GM21717 (cell line): ENCODE measurements around the gene MPRIP.
"Not testable (repeated sequence)": the region's sequence is repeated elsewhere in the genome, so short reads cannot be mapped to it uniquely, and the experiment has no call there.

Experiments
- ATAC-seq: cut with Tn5 transposase; IDR thresholded peaks from one replicate; pipeline ENCODE4 v1.9.1; 2021; ENCODE audit warnings: mild to moderate bottlenecking, moderate library complexity; ENCODE audit not compliant: unreplicated experiment

The MPRIP gene

DNA sequence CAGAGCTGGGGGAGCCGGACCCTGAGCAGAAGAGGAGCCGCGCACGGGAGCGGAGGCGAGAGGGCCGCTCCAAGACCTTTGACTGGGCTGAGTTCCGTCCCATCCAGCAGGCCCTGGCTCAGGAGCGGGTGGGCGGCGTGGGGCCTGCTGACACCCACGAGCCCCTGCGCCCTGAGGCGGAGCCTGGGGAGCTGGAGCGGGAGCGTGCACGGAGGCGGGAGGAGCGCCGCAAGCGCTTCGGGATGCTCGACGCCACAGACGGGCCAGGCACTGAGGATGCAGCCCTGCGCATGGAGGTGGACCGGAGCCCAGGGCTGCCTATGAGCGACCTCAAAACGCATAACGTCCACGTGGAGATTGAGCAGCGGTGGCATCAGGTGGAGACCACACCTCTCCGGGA, 116.2 kb downstream of the MPRIP start:
- ATAC-seq, result not testable (repeated sequence)

- ATAC-seq, result no peak
Measured at GRCh38 chr17:17159571-17159970, 117.3 kb downstream of the MPRIP start.

- no peak for ATAC-seq
Measured at GRCh38 chr17:17161121-17161520, 118.9 kb downstream of the MPRIP start.

DNA sequence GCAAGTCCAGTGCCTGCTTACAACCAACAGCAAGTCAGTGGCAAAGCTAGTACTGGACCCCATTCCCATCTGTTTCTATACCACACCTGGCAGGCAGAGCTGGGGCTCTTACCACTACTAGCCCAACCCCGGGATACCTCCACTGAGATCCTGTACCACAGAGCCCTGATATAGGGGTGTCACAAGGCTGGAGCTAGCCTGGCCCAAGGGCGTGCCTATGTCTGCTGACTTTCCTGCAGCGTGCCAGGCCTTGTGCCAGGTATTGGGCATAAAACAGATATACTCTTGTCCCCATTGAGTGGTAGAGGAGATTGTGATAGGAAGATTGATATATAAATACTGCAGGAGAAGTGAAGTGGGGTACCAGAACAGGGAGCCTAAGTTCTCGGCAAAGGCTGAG, 119.5 kb downstream of the MPRIP start:
- no peak for ATAC-seq

DNA sequence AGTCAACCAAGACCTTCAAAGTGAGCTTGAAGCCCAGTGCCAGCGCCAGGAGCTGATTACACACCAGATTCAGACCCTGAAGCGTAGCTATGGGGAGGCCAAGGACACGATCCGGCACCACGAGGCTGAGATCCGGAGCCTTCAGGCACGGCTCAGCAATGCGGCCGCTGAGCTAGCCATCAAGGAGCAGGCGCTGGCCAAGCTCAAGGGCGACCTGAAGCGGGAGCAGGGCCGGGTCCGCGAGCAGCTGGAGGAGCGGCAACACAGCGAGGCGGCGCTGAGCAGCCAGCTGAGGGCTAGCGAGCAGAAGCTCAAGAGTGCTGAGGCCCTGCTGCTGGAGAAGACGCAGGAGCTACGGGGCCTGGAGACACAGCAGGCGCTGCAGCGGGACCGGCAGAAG, 121.9 kb downstream of the MPRIP start:
- no peak for ATAC-seq

GRCh38 chr17:17164676-17165075, 122.4 kb downstream of the MPRIP start:
- ATAC-seq, result no peak

DNA sequence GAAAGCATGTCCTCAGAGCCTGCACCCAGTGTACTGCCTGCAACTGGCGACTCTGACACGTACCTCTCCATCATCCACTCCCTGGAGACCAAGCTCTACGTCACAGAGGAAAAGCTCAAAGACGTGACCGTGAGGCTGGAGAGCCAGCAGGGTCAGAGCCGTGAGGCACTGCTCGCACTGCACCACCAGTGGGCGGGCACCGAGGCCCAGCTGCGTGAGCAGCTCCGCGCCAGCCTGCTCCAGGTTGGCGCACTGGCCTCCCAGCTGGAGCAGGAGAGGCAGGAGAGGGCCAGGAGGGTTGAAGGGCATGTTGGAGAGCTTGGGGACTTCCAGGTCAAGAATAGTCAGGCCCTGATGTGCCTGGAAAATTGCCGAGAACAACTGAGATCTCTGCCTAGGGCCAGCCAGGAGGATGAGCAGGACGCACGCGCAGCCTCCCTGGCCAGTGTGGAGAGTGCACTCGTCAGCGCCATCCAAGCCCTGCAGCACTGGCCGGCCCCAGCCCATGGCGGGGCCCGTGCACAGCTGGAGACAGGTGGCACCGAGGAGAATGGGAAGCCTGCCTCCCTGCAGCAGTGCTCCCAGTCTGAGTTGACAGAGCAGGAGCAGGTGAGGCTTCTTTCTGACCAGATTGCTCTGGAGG, 123.5 kb downstream of the MPRIP start:
- ATAC-seq, result no peak

DNA sequence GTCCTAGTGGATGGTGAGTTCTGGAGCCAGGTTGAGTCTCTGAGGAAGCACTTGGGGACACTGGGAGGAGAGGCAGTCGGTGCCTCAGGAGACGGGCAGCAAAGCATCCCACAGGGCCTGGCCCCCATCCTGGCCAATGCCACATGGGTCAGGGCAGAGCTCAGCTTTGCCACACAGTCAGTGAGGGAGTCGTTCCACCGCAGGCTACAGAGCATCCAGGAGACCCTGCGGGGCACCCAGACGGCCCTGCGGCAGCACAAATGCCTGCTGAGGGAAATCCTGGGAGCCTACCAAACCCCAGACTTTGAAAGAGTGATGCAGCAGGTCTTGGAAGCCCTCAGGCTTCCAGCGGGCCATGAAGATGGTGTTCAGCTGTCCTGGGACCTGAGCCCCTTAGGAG, 124.2 kb downstream of the MPRIP start:
- no peak for ATAC-seq

DNA sequence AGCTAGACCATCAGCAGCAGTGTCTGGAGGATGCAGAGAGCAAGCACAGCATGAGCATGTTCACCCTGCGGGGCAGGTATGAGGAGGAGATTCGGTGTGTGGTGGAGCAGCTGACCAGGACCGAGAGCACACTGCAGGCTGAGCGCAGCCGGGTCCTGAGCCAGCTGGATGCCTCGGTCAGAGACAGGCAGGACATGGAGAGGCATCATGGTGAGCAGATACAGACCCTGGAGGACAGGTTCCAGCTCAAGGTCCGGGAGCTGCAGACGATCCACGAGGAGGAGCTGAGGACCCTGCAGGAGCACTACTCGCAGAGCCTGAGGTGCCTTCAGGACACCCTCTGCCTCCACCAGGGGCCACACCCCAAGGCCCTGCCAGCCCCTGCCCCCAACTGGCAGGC, 125.1 kb downstream of the MPRIP start:
- ATAC-seq, result no peak

DNA sequence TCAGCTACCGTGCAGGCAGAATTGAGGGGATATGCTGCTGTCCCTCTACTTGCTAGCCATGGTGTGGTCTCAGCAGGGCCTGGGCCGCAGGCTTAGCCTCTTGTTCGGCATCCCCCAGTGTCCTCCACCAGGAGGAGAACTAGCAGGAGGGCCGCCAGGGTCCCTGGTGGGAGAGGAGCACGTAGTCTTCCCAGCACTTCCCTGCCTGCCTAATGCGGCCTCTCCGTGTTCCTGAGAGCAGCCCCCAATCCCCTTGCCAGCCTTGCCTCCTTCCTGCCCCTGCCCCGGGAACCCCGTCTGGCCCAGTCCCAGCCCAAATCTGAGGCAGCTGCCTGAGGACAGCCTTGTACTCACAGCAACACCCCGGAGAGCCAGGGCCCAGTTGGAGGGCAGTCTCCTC, 125.7 kb downstream of the MPRIP start:
- no peak for ATAC-seq

- ATAC-seq, result no peak
Measured at GRCh38 chr17:17168401-17168800, 126.1 kb downstream of the MPRIP start.

GRCh38 chr17:17169396-17169795, 127.1 kb downstream of the MPRIP start:
- ATAC-seq, result no peak

- no peak for ATAC-seq
Measured at GRCh38 chr17:17170346-17170985, 128.2 kb downstream of the MPRIP start.

GRCh38 chr17:17171186-17171585, 128.9 kb downstream of the MPRIP start:
- no peak for ATAC-seq

- ATAC-seq, result no peak
Measured at GRCh38 chr17:17172001-17172939, 130.0 kb downstream of the MPRIP start.

DNA sequence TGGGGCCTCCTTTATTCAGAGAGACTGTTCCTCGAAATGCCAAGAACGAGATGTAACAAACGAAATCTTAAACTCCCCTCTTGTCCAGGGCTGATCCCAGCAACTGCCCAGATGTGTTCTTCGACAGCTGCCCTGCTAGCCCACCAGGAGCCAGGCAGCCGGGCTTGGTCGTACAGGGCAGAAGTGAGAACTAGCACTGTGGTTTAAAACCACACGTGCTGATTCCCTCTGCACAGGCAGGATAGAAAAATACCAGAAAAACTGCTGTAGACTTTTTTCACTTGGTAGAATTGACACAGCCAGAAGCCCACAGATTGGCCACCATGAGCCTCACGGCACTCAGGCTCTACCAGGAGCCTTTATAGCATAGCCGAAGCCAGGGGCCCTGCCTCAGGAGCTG, 130.7 kb downstream of the MPRIP start:
- no peak for ATAC-seq

DNA sequence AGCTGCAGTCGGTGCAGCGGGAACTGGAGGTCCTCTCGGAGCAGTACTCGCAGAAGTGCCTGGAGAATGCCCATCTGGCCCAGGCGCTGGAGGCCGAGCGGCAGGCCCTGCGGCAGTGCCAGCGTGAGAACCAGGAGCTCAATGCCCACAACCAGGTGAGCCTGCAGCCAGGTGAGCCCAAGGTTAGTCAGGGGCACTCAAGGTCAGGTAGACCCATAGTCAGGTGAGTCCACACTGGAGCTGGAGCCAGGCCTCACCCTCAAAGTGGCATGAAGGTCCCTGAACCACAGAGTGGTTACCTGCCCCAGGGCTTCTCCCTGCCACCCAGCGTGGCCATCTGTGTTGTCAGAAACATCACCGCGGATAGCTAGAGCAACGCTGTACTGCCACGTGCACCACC, 131.7 kb downstream of the MPRIP start:
- ATAC-seq, result no peak

GRCh38 chr17:17175340-17175739, 133.1 kb downstream of the MPRIP start:
- no peak for ATAC-seq

- ATAC-seq, result no peak
Measured at GRCh38 chr17:17175917-17176316, 133.7 kb downstream of the MPRIP start.

DNA sequence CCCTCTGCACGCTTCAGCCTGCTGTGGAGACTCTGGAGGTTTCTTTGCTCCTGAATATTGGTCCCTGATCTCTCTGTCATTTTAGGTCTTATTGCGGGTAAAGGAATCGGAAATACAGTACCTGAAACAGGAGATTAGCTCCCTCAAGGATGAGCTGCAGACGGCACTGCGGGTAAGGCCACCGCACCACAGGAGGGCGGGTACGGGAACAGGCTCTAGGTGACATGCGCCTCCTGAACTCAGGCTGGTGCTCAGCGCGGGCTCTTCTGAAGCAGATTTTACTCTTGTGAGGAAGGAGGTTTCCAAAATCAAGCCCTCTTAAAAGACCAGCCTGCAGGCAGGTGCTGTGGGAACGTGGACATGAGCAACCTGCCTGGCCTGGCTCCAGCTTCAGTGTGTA, 134.1 kb downstream of the MPRIP start:
- ATAC-seq, result no peak

DNA sequence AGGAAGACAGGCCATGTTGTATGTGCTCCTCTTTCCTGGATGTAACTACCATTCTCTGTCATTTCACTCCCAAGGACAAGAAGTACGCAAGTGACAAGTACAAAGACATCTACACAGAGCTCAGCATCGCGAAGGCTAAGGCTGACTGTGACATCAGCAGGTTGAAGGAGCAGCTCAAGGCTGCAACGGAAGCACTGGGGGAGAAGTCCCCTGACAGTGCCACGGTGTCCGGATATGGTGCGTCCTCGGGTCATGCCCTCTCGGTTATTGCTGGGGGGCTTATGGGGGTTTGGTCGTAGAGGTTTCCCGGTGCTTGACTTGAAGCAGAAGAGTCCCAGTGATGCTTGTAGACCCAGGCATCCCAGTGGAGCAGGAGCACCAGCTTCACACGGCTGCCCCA, 134.9 kb downstream of the MPRIP start:
- no peak for ATAC-seq

- no peak for ATAC-seq
Measured at GRCh38 chr17:17179371-17179827, 137.1 kb downstream of the MPRIP start.
